MM.1S (cell line): ENCODE results near the gene OR2V2.

Source experiments
- DNase-seq: peaks from one replicate; pipeline ENCODE4 v3.0.0-alpha.2; 2015
- H2AFZ ChIP-seq: fragments of 300-600 bp; sonication (generic); 2 replicates; pipeline ENCODE4 v1.6.0; 2016; ENCODE audit warnings: antibody characterized with exemption, low read length
- H3F3A ChIP-seq: fragments of 300-600 bp; sonication (generic); 2 replicates; pipeline ENCODE4 v1.6.1; 2016; ENCODE audit warnings: mild to moderate bottlenecking, antibody characterized with exemption, low read length, moderate library complexity, mixed read lengths; ENCODE audit not compliant: insufficient read depth
- H3K27ac ChIP-seq: fragments of 300-600 bp; sonication (generic); 2 replicates; pipeline ENCODE4 v1.5.1; 2016; ENCODE audit warnings: mild to moderate bottlenecking, low read length
- H3K27me3 ChIP-seq: fragments of 300-600 bp; sonication (generic); replicated peaks from 2 replicates; pipeline ENCODE4 v1.6.0; 2016; ENCODE audit warnings: low read length; ENCODE audit not compliant: insufficient read depth
- H3K36me3 ChIP-seq: fragments of 300-600 bp; sonication (generic); replicated peaks from 2 replicates; pipeline ENCODE4 v1.6.1; 2016; ENCODE audit warnings: mild to moderate bottlenecking, low read length, mixed read lengths; ENCODE audit not compliant: insufficient read depth
- H3K4me1 ChIP-seq: fragments of 300-600 bp; sonication (generic); 2 replicates; pipeline ENCODE4 v1.6.1; 2016; ENCODE audit warnings: low read length, mixed read lengths
- H3K4me2 ChIP-seq: fragments of 300-600 bp; sonication (generic); 2 replicates; pipeline ENCODE4 v1.6.0; 2016; ENCODE audit warnings: low read depth, low read length
- H3K4me3 ChIP-seq: fragments of 300-600 bp; sonication (generic); 2 replicates; pipeline ENCODE4 v1.5.1; 2016; ENCODE audit warnings: low read length, mixed read lengths
- H3K79me2 ChIP-seq: fragments of 300-600 bp; sonication (generic); 2 replicates; pipeline ENCODE4 v1.6.1; 2016; ENCODE audit warnings: mixed run types, low read length, mixed read lengths
- H3K9ac ChIP-seq: fragments of 300-600 bp; sonication (generic); 2 replicates; pipeline ENCODE4 v1.6.1; 2016; ENCODE audit warnings: low read length, mixed read lengths
- H3K9me2 ChIP-seq: fragments of 300-600 bp; sonication (generic); replicated peaks from 2 replicates; pipeline ENCODE4 v1.6.1; 2016; ENCODE audit warnings: mild to moderate bottlenecking, low read length, mixed read lengths; ENCODE audit not compliant: insufficient read depth
- H3K9me3 ChIP-seq: fragments of 300-600 bp; sonication (generic); replicated peaks from 2 replicates; pipeline ENCODE4 v1.6.1; 2016; ENCODE audit warnings: mild to moderate bottlenecking, low read length, mixed read lengths; ENCODE audit not compliant: insufficient read depth
- H4K20me1 ChIP-seq: fragments of 300-600 bp; sonication (generic); 2 replicates; pipeline ENCODE4 v1.6.1; 2016; ENCODE audit warnings: mild to moderate bottlenecking, low read length, moderate library complexity, mixed read lengths; ENCODE audit not compliant: insufficient read depth
- EZH2 ChIP-seq: fragments of 300-600 bp; sonication (generic); optimal IDR thresholded peaks from 2 replicates; pipeline ENCODE3; 2017; ENCODE audit warnings: low read depth, mild to moderate bottlenecking, antibody characterized with exemption, low read length, mixed read lengths
- EZH2phosphoT487 ChIP-seq: fragments of 300-600 bp; sonication (generic); IDR thresholded peaks from 2 replicates; pipeline ENCODE4 v1.6.1; 2018; ENCODE audit warnings: antibody characterized with exemption, low read length
- TF ChIP-seq, protein P1 (sequence below): fragments of 300-600 bp; sonication (generic); IDR thresholded peaks from 2 replicates; pipeline ENCODE4 v1.5.1; 2016; ENCODE audit warnings: antibody characterized with exemption, low read length, mixed read lengths

OR2V2 gene

DNA sequence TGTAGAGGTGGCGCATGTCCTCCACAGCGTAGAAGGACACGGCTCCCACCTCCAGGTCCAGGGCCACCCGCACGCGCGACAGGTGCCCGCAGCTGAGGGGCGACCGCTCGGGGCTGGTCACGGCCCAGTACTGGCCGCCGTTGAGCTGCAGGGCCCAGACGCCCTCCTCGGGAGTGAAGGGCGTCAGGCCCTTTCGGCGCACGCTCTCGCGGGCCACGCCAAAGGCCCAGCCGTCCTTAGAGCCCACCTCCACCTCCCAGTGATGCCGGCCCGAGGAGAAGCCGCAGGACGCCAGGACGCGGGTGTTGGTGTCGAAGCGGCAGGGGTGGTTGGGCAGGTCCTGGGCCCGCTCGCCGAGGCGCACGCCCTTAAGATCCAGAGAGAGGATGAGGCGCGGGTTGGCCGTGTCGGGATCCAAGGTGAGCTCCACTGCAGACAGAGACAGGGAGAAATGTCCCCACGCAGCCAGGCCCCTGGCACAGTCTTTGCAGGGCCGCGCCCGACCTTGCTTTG is 47.9 kb downstream of the OR2V2 start:
- no peak overlapping the region for H3K4me2 ChIP-seq
- H3K9me3 ChIP-seq, result no peaks in the 10 kb centered on the region
- DNase-seq, result peak; percentile 3
- H2AFZ ChIP-seq, result no peak overlapping the region
- H3K27me3 ChIP-seq, result peaks cover 22% of the 10 kb centered on the region
- no peak overlapping the region for H3K4me3 ChIP-seq
- no peaks in the 10 kb centered on the region for H3K9me2 ChIP-seq
- no peaks in the 10 kb centered on the region for H3K79me2 ChIP-seq
- peaks cover 9% of the 10 kb centered on the region; the same call in 1 of the 2 replicates for H3F3A ChIP-seq
- no peak overlapping the region for H3K27ac ChIP-seq
- no peaks in the 10 kb centered on the region for H3K36me3 ChIP-seq
- no peak overlapping the region for H3K9ac ChIP-seq
- TF ChIP-seq EZH2 (no peak), EZH2phosphoT487 (no peak)
- no peaks in the 10 kb centered on the region for H4K20me1 ChIP-seq
- H3K4me1 ChIP-seq, result no peaks in the 10 kb centered on the region

DNA sequence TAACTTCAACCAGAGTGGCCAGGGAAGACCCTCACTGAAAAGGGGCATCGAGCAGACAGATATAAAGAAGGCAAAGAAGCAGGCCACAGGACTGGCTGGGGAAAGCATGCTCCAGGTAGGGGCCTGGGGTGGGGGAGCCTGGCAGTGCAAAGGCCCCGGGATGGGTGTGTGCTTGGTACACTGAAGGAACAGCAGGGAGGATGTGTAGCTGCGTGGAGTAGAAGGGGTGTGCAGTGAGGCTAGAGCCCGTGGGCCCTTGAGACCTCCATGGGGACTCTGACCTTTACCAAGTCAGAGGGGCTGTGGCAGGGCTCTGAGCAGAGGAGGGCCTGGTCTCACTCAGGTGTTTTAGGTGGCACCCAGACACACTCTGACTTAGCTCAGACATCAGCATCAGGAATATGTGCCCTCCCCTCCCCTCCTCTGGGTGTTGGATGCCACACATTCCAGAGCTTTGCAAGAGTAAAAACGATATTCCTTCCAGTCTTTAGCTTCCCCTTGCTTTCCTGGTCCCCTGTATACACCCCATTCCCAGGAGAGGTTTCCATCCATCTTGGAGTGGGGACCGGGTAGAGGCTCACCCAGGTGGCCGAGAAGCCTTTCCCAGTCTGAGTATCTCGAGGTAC is 50.1 kb downstream of the OR2V2 start:
- H3K79me2 ChIP-seq, result no peaks in the 10 kb centered on the region

DNA sequence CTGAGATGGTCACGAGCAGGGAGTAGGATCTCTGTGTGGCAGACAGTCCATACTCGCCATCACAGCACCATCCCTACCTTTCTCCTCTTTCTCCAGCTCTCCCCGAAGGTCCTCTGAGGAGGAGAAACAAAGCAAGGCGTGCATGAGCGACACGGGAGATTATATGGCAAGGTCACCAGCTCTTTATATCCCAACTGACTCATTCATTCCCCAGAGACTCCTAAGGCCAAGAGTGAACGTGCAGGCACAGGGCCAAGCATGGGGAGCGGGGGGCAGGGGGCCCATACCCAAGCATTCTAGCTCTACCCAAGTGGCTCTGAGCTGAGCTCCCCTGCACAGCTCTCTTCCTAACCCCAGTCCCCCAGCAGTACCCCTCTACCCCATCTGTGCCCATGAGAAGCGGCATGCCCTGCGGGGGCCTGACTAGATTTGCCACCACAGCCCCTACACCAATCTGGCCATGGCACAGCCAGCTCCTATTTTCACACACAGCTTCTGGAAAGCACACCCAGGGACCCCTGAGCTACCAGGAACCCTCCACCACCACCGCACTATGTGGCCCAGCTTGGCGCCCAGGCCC is 50.8 kb downstream of the OR2V2 start:
- Histone ChIP-seq H3K9ac (no peak overlapping the region), H3K4me1 (no peaks in the 10 kb centered on the region), H2AFZ (no peak overlapping the region), H3K79me2 (no peaks in the 10 kb centered on the region), H3K27me3 (peaks cover 45% of the 10 kb centered on the region), H3K27ac (no peak overlapping the region), H3K4me3 (no peak overlapping the region), H3K9me3 (no peaks in the 10 kb centered on the region), H3F3A (no peaks in the 10 kb centered on the region), H3K4me2 (no peak overlapping the region), H3K9me2 (no peaks in the 10 kb centered on the region), H3K36me3 (no peaks in the 10 kb centered on the region), H4K20me1 (no peaks in the 10 kb centered on the region)
- TF ChIP-seq, protein P1, sequence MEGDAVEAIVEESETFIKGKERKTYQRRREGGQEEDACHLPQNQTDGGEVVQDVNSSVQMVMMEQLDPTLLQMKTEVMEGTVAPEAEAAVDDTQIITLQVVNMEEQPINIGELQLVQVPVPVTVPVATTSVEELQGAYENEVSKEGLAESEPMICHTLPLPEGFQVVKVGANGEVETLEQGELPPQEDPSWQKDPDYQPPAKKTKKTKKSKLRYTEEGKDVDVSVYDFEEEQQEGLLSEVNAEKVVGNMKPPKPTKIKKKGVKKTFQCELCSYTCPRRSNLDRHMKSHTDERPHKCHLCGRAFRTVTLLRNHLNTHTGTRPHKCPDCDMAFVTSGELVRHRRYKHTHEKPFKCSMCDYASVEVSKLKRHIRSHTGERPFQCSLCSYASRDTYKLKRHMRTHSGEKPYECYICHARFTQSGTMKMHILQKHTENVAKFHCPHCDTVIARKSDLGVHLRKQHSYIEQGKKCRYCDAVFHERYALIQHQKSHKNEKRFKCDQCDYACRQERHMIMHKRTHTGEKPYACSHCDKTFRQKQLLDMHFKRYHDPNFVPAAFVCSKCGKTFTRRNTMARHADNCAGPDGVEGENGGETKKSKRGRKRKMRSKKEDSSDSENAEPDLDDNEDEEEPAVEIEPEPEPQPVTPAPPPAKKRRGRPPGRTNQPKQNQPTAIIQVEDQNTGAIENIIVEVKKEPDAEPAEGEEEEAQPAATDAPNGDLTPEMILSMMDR, result no peak
- TF ChIP-seq EZH2phosphoT487 (no peak), EZH2 (no peak)
- no peak for DNase-seq

More for the DNA sequence above, 50.1 kb downstream of the OR2V2 start:
- Histone ChIP-seq H3K9me2 (no peaks in the 10 kb centered on the region), H3K9ac (no peak overlapping the region), H3K4me3 (no peak overlapping the region), H3F3A (no peaks in the 10 kb centered on the region), H3K27ac (no peak overlapping the region), H3K9me3 (no peaks in the 10 kb centered on the region), H2AFZ (no peak overlapping the region), H3K4me2 (no peak overlapping the region), H3K36me3 (no peaks in the 10 kb centered on the region), H3K4me1 (no peaks in the 10 kb centered on the region), H3K27me3 (peaks cover 39% of the 10 kb centered on the region), H4K20me1 (no peaks in the 10 kb centered on the region)
- TF ChIP-seq EZH2 (no peak), EZH2phosphoT487 (no peak)
- TF ChIP-seq, protein P1, result no peak
- no peak for DNase-seq
